Measurements from ENCODE around the gene ANXA1.

DNA sequence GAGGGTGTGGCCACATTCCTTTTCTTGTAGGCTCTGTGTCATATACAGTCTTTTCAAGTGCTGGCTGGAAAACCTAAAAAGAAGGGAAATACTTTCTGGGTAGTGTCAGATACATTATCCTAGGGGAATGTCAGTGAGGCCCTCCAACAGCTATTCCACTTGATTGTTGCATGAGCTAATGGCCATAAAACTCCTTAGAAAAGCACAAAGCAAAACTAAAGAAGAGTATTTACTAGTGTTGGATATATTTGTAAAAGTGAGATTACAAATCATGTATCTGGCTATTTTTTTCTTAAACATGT is 829 bp downstream of the ANXA1 start:
- TF ChIP-seq PATZ1 (CRISPR knock-in tag; IDR thresholded peaks at IDR 0.05; ENCODE audit: borderline replicate concordance) (no peak), ZFP30 (CRISPR knock-in tag; IDR thresholded peaks at IDR 0.05) (no peak), ZC3H10 (CRISPR knock-in tag; IDR thresholded peaks at IDR 0.05) (no peak), POU6F1 (CRISPR knock-in tag; IDR thresholded peaks at IDR 0.05; ENCODE audit: borderline replicate concordance, low read depth) (no peak), TCF4 (CRISPR knock-in tag; IDR thresholded peaks at IDR 0.05; ENCODE audit: borderline replicate concordance) (no peak), ZNF565 (CRISPR knock-in tag; conservative IDR thresholded peaks at IDR 0.05; ENCODE audit: low read depth) (no peak), ZFP3 (CRISPR knock-in tag; IDR thresholded peaks at IDR 0.05) (no peak), PPARA (CRISPR knock-in tag; IDR thresholded peaks at IDR 0.05; ENCODE audit: borderline replicate concordance) (no peak), GLIS3 (CRISPR knock-in tag; IDR thresholded peaks at IDR 0.05) (no peak), ISL1 (CRISPR knock-in tag; IDR thresholded peaks at IDR 0.05) (no peak), RARB (CRISPR knock-in tag; IDR thresholded peaks at IDR 0.05) (no peak)
- TF ChIP-seq, protein P1, sequence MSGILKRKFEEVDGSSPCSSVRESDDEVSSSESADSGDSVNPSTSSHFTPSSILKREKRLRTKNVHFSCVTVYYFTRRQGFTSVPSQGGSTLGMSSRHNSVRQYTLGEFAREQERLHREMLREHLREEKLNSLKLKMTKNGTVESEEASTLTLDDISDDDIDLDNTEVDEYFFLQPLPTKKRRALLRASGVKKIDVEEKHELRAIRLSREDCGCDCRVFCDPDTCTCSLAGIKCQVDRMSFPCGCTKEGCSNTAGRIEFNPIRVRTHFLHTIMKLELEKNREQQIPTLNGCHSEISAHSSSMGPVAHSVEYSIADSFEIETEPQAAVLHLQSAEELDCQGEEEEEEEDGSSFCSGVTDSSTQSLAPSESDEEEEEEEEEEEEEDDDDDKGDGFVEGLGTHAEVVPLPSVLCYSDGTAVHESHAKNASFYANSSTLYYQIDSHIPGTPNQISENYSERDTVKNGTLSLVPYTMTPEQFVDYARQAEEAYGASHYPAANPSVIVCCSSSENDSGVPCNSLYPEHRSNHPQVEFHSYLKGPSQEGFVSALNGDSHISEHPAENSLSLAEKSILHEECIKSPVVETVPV (CRISPR knock-in tag; IDR thresholded peaks at IDR 0.05) = no peak
- TF ChIP-seq, protein P2, sequence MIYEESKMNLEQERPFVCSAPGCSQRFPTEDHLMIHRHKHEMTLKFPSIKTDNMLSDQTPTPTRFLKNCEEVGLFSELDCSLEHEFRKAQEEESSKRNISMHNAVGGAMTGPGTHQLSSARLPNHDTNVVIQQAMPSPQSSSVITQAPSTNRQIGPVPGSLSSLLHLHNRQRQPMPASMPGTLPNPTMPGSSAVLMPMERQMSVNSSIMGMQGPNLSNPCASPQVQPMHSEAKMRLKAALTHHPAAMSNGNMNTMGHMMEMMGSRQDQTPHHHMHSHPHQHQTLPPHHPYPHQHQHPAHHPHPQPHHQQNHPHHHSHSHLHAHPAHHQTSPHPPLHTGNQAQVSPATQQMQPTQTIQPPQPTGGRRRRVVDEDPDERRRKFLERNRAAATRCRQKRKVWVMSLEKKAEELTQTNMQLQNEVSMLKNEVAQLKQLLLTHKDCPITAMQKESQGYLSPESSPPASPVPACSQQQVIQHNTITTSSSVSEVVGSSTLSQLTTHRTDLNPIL (CRISPR knock-in tag; IDR thresholded peaks at IDR 0.05; ENCODE audit: low read depth) = no peak

All from SK-N-SH treated with all-trans-retinoic acid at 6 μM for 48 hours (cell line).